GM19240 (cell line): ENCODE data around the gene FGFRL1.

Experiments
- DNase-seq: peaks from one replicate; pipeline ENCODE4 v3.0.0; 2011; ENCODE audit warnings: low spot score; ENCODE audit not compliant: insufficient read length

FGFRL1 gene

GRCh38 chr4:1004557-1005485 is 6.6 kb upstream of the FGFRL1 start:
- no peak for DNase-seq

- no peak for DNase-seq
These were observed 4.6 kb upstream of the FGFRL1 start for GRCh38 chr4:1006856-1007255.

- no peak for DNase-seq
These were observed 2.4 kb upstream of the FGFRL1 start for GRCh38 chr4:1008840-1009541.

GRCh38 chr4:1009542-1010394 is 1.7 kb upstream of the FGFRL1 start:
- DNase-seq = peak; percentile 74

GRCh38 chr4:1010395-1011021 is 918 bp upstream of the FGFRL1 start:
- no peak for DNase-seq

GRCh38 chr4:1011666-1012033 is 224 bp downstream of the FGFRL1 start:
- no peak for DNase-seq

- DNase-seq = no peak
These were observed 761 bp downstream of the FGFRL1 start for GRCh38 chr4:1012034-1012739.

GRCh38 chr4:1013225-1014073 is 2.0 kb downstream of the FGFRL1 start:
- DNase-seq = no peak

GRCh38 chr4:1014291-1015167 is 3.1 kb downstream of the FGFRL1 start:
- DNase-seq = no peak

GRCh38 chr4:1015179-1015578 is 3.8 kb downstream of the FGFRL1 start:
- no peak for DNase-seq

GRCh38 chr4:1015746-1016145 is 4.3 kb downstream of the FGFRL1 start:
- no peak for DNase-seq

- DNase-seq = no peak
These were observed 5.8 kb downstream of the FGFRL1 start for GRCh38 chr4:1017211-1017610.

GRCh38 chr4:1017706-1018105 is 6.3 kb downstream of the FGFRL1 start:
- DNase-seq = no peak

- no peak for DNase-seq
These were observed 7.0 kb downstream of the FGFRL1 start for GRCh38 chr4:1018147-1019020.

GRCh38 chr4:1019320-1019719 is 7.9 kb downstream of the FGFRL1 start:
- no peak for DNase-seq

GRCh38 chr4:1019729-1020470 is 8.5 kb downstream of the FGFRL1 start:
- DNase-seq = no peak
